HEK293 (cell line): Measurements from ENCODE around the gene IFI30.

ENCODE experiments used
- CTCF ChIA-PET: fragments of 350-600 bp; formaldehyde crosslinking; extraction: SDS; loops from one replicate; lab custom pipeline; 2021; ENCODE audit warnings: antibody characterized with exemption; lab: Yijun Ruan, JAX
- POLR2A ChIA-PET: fragments of 300-600 bp; formaldehyde crosslinking; extraction: SDS; loops from one replicate; lab custom pipeline; 2020; ENCODE audit warnings: antibody characterized with exemption, inconsistent platforms; lab: Yijun Ruan, JAX
- H3K27ac ChIP-seq: fragments of 200-500 bp; sonication (Bioruptor generic); 2 replicates; pipeline ENCODE4 v1.5.1; 2014; ENCODE audit warnings: low read depth, low read length, control low read depth, inconsistent platforms; ENCODE audit errors: extremely low read depth
- H3K36me3 ChIP-seq, 2 experiments: fragments of 200-500 bp in 1 of 2; sonication (Bioruptor generic) in 1 of 2; 1 replicate in 1 of 2; 2 replicates in 1 of 2; pipeline ENCODE4 v1.5.1; 2014 to 2017; ENCODE audit warnings: inconsistent platforms in 2 of 2, low read length in 2 of 2; ENCODE audit not compliant: control insufficient read depth in 2 of 2, insufficient read depth in 1 of 2
- H3K4me1 ChIP-seq: fragments of 200-500 bp; sonication (Bioruptor generic); 2 replicates; pipeline ENCODE4 v1.5.1; 2014; ENCODE audit warnings: mild to moderate bottlenecking, low read length, inconsistent platforms; ENCODE audit not compliant: control insufficient read depth, insufficient read depth
- H3K4me3 ChIP-seq: 2 replicates; pipeline ENCODE4 v1.5.1; 2011; ENCODE audit warnings: low read depth, mild to moderate bottlenecking, control low read depth, low read length, moderate library complexity
- H3K9me3 ChIP-seq: fragments of 200-500 bp; sonication (Bioruptor generic); 2 replicates; pipeline ENCODE4 v1.5.1; 2014; ENCODE audit warnings: low read depth, low read length, inconsistent platforms; ENCODE audit not compliant: control insufficient read depth, insufficient read depth
- EGR2 ChIP-seq: fragments of 450-650 bp; formaldehyde crosslinking; IDR thresholded peaks from 2 replicates; pipeline ENCODE4 v1.5.1; 2016; ENCODE audit warnings: low read depth, missing biosample characterization, missing genetic modification characterization
- GLIS1 ChIP-seq: fragments of 450-650 bp; formaldehyde crosslinking; IDR thresholded peaks from 2 replicates; pipeline ENCODE4 v1.5.1; 2016; ENCODE audit warnings: missing biosample characterization, missing genetic modification characterization
- MEIS1 ChIP-seq: sonication (generic); formaldehyde crosslinking; IDR thresholded peaks from 2 replicates; pipeline ENCODE4 v1.8.1; 2022; ENCODE audit warnings: missing genetic modification reagents, mild to moderate bottlenecking, borderline replicate concordance
- REPIN1 ChIP-seq: fragments of 450-650 bp; formaldehyde crosslinking; IDR thresholded peaks from 2 replicates; pipeline ENCODE4 v1.5.1; 2017; ENCODE audit warnings: missing biosample characterization, missing genetic modification characterization, low read depth
- SCRT1 ChIP-seq: fragments of 450-650 bp; formaldehyde crosslinking; IDR thresholded peaks from 2 replicates; pipeline ENCODE4 v1.5.1; 2016; ENCODE audit warnings: missing biosample characterization, missing genetic modification characterization, borderline replicate concordance
- SCRT2 ChIP-seq: fragments of 450-650 bp; formaldehyde crosslinking; IDR thresholded peaks from 2 replicates; pipeline ENCODE4 v1.5.1; 2016; ENCODE audit warnings: missing biosample characterization, missing genetic modification characterization
- WT1 ChIP-seq: fragments of 450-650 bp; formaldehyde crosslinking; IDR thresholded peaks from 2 replicates; pipeline ENCODE4 v1.5.1; 2016; ENCODE audit warnings: missing biosample characterization, missing genetic modification characterization
- ZBTB17 ChIP-seq: fragments of 450-650 bp; formaldehyde crosslinking; IDR thresholded peaks from 2 replicates; pipeline ENCODE4 v1.5.1; 2016; ENCODE audit warnings: missing biosample characterization, missing genetic modification characterization
- ZBTB7A ChIP-seq: fragments of 450-650 bp; formaldehyde crosslinking; IDR thresholded peaks from 2 replicates; pipeline ENCODE4 v1.5.1; 2016; ENCODE audit warnings: low read depth, missing biosample characterization, missing genetic modification characterization
- ZFP3 ChIP-seq: fragments of 450-650 bp; formaldehyde crosslinking; IDR thresholded peaks from 2 replicates; pipeline ENCODE4 v1.5.1; 2016; ENCODE audit warnings: low read depth, missing biosample characterization, missing genetic modification characterization
- ZFP41 ChIP-seq: fragments of 450-650 bp; formaldehyde crosslinking; IDR thresholded peaks from 2 replicates; pipeline ENCODE4 v1.5.1; 2016; ENCODE audit warnings: missing biosample characterization, missing genetic modification characterization, borderline replicate concordance
- ZNF146 ChIP-seq: fragments of 450-650 bp; formaldehyde crosslinking; IDR thresholded peaks from 2 replicates; pipeline ENCODE4 v1.5.1; 2016; ENCODE audit warnings: missing biosample characterization, missing genetic modification characterization
- ZNF157 ChIP-seq: fragments of 450-650 bp; formaldehyde crosslinking; IDR thresholded peaks from 2 replicates; pipeline ENCODE4 v1.5.1; 2016; ENCODE audit warnings: missing biosample characterization, missing genetic modification characterization
- ZNF16 ChIP-seq: fragments of 450-650 bp; formaldehyde crosslinking; IDR thresholded peaks from 2 replicates; pipeline ENCODE4 v1.5.1; 2016; ENCODE audit warnings: low read depth, missing biosample characterization, missing genetic modification characterization
- ZNF26 ChIP-seq: fragments of 450-650 bp; formaldehyde crosslinking; IDR thresholded peaks from 2 replicates; pipeline ENCODE4 v1.5.1; 2016; ENCODE audit warnings: missing biosample characterization, missing genetic modification characterization
- ZNF324 ChIP-seq: fragments of 450-650 bp; formaldehyde crosslinking; IDR thresholded peaks from 2 replicates; pipeline ENCODE4 v1.5.1; 2016; ENCODE audit warnings: missing biosample characterization, missing genetic modification characterization
- ZNF391 ChIP-seq: fragments of 450-650 bp; formaldehyde crosslinking; IDR thresholded peaks from 2 replicates; pipeline ENCODE4 v1.5.1; 2016; ENCODE audit warnings: low read depth, missing biosample characterization, missing genetic modification characterization, borderline replicate concordance
- ZNF529 ChIP-seq: fragments of 450-650 bp; formaldehyde crosslinking; IDR thresholded peaks from 2 replicates; pipeline ENCODE4 v1.5.1; 2017; ENCODE audit warnings: missing genetic modification characterization, missing biosample characterization; ENCODE audit not compliant: insufficient replicate concordance
- ZNF600 ChIP-seq: fragments of 450-650 bp; formaldehyde crosslinking; IDR thresholded peaks from 2 replicates; pipeline ENCODE4 v1.5.1; 2016; ENCODE audit warnings: missing biosample characterization, missing genetic modification characterization
- ZNF658 ChIP-seq: fragments of 450-650 bp; formaldehyde crosslinking; IDR thresholded peaks from 2 replicates; pipeline ENCODE4; 2016; ENCODE audit warnings: missing biosample characterization, missing genetic modification characterization
- ZNF692 ChIP-seq: fragments of 450-650 bp; formaldehyde crosslinking; IDR thresholded peaks from 2 replicates; pipeline ENCODE4 v1.5.1; 2016; ENCODE audit warnings: missing biosample characterization, missing genetic modification characterization
- ZSCAN16 ChIP-seq: fragments of 450-650 bp; formaldehyde crosslinking; IDR thresholded peaks from 2 replicates; pipeline ENCODE4 v1.5.1; 2016; ENCODE audit warnings: missing biosample characterization, missing genetic modification characterization
- ZSCAN30 ChIP-seq: fragments of 450-650 bp; IDR thresholded peaks from 2 replicates; pipeline ENCODE4 v1.5.1; 2018; ENCODE audit warnings: missing biosample characterization, mild to moderate bottlenecking, missing genetic modification characterization, moderate library complexity
- TF ChIP-seq, protein P1 (sequence below): fragments of 450-650 bp; formaldehyde crosslinking; IDR thresholded peaks from 2 replicates; pipeline ENCODE4 v1.5.1; 2016; ENCODE audit warnings: missing biosample characterization, missing genetic modification characterization
- TF ChIP-seq, protein P2 (sequence below): fragments of 450-650 bp; formaldehyde crosslinking; IDR thresholded peaks from 2 replicates; pipeline ENCODE4 v1.5.1; 2016; ENCODE audit warnings: missing biosample characterization, missing genetic modification characterization
- TF ChIP-seq, protein P3 (sequence below): fragments of 450-650 bp; formaldehyde crosslinking; optimal IDR thresholded peaks from 2 replicates; pipeline ENCODE3; 2016; ENCODE audit warnings: missing biosample characterization, mild to moderate bottlenecking, missing genetic modification characterization

Gene IFI30

DNA sequence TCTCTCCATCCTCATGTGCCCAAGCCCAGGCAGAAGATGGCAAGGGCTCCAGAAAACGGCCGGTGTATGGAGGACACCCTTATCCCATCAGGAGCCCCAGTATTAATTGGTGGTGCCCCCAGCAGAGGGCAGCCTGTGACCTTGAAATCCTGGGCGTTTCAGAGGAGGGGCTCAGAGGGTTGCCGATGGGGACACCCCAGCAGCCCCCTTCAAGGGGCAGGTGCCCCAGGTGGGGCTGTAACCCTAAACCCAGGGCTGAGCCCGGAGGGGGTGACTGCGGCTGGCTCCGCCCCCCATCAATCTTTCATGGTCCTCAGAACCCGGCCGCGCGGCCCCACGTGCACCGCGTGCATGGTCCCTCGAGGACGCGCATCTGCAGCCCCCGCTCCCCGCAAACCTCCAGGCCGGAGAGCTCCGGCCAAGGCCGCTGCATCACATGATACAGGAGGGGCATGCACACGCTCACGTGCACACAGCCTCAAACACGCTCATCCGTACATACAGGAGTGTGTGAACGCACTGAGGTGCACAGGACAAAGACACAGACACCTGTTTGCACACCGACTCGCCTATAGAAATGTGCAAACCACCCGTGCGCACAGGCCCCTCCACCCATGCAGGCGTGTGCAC lies 29.3 kb downstream of the IFI30 start (continued):
- no peak for TF ChIP-seq ZNF692 (tag by site-specific recombination)
- no peak for TF ChIP-seq MEIS1 (CRISPR knock-in tag)
- TF ChIP-seq, all 188 proteins: peak for 3

DNA sequence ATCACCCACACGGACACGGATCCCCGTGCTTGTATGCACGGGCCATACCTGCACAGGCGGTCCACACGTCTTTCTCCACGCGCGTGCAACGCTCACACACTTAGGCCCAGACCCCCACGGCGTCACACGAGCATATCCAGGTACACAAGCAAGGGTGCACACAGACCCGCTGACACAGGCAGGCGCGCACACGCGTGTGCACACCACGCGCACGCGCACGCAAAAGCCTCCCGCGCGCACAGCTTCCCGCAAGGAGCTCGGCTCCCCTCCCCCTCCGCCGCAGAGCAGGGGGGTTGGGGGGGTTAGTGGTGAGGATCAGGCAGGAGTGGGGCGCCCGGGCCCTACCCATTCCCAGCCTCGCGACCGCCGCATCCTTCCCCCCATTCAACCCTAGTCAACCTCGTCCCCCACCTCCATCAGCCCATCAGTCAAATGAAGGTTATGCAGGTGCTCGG lies 29.8 kb downstream of the IFI30 start:
- Histone ChIP-seq H3K4me3 (peak overlapping the region; percentile 70), H3K9me3 (no peaks in the 10 kb centered on the region), H3K36me3 (peaks cover 4 to 11% of the 10 kb centered on the region in 2 experiments; a peak in 2 of 3 replicates), H3K4me1 (peaks cover 8% of the 10 kb centered on the region), H3K27ac (no peak overlapping the region)
- ChIA-PET CTCF (interaction anchor here (1.7 to 8.5 kb wide), 2 partner anchors 11 to 49 kb away, joined by 9 to 121 read pairs; partner anchors contain the start of gene MPV17L2), POLR2A (interaction anchor here (0.6 to 3.1 kb wide), 6 partner anchors 11 to 630 kb away, joined by 3 to 30 read pairs (median 4); partner anchors contain the start of genes JUND and MPV17L2)
- TF ChIP-seq ZNF324: 0 out of 2 replicates have a peak, but pooled peaks have one; percentile 54
- TF ChIP-seq ZFP41: no peak
- TF ChIP-seq ZNF157 (tag by site-specific recombination): no peak
- TF ChIP-seq ZBTB17 (tag by site-specific recombination): 0 out of 2 replicates have a peak, but pooled peaks have one; percentile 5
- TF ChIP-seq, protein P1, sequence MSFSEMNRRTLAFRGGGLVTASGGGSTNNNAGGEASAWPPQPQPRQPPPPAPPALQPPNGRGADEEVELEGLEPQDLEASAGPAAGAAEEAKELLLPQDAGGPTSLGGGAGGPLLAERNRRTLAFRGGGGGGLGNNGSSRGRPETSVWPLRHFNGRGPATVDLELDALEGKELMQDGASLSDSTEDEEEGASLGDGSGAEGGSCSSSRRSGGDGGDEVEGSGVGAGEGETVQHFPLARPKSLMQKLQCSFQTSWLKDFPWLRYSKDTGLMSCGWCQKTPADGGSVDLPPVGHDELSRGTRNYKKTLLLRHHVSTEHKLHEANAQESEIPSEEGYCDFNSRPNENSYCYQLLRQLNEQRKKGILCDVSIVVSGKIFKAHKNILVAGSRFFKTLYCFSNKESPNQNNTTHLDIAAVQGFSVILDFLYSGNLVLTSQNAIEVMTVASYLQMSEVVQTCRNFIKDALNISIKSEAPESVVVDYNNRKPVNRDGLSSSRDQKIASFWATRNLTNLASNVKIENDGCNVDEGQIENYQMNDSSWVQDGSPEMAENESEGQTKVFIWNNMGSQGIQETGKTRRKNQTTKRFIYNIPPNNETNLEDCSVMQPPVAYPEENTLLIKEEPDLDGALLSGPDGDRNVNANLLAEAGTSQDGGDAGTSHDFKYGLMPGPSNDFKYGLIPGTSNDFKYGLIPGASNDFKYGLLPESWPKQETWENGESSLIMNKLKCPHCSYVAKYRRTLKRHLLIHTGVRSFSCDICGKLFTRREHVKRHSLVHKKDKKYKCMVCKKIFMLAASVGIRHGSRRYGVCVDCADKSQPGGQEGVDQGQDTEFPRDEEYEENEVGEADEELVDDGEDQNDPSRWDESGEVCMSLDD: peak; percentile 49; the same call in 1 of the 2 replicates
- no peak for TF ChIP-seq REPIN1 (tag by site-specific recombination)
- peak; percentile 88 for TF ChIP-seq SCRT2 (tag by site-specific recombination)
- TF ChIP-seq, protein P2, sequence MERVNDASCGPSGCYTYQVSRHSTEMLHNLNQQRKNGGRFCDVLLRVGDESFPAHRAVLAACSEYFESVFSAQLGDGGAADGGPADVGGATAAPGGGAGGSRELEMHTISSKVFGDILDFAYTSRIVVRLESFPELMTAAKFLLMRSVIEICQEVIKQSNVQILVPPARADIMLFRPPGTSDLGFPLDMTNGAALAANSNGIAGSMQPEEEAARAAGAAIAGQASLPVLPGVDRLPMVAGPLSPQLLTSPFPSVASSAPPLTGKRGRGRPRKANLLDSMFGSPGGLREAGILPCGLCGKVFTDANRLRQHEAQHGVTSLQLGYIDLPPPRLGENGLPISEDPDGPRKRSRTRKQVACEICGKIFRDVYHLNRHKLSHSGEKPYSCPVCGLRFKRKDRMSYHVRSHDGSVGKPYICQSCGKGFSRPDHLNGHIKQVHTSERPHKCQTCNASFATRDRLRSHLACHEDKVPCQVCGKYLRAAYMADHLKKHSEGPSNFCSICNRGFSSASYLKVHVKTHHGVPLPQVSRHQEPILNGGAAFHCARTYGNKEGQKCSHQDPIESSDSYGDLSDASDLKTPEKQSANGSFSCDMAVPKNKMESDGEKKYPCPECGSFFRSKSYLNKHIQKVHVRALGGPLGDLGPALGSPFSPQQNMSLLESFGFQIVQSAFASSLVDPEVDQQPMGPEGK (tag by site-specific recombination): no peak; the same call in none of the 2 replicates
- no peak for TF ChIP-seq ZNF529 (tag by site-specific recombination)
- peak; percentile 72; the same call in 1 of the 2 replicates for TF ChIP-seq ZNF600 (tag by site-specific recombination)
- TF ChIP-seq GLIS1 (tag by site-specific recombination): 0 out of 2 replicates have a peak, but pooled peaks have one; percentile 14
- no peak for TF ChIP-seq ZNF26 (tag by site-specific recombination)
- no peak for TF ChIP-seq ZNF658 (tag by site-specific recombination)
- TF ChIP-seq ZFP3 (tag by site-specific recombination): no peak
- no peak for TF ChIP-seq ZSCAN30
- peak; percentile 67; the same call in 1 of the 2 replicates for TF ChIP-seq ZNF391 (tag by site-specific recombination)
- no peak for TF ChIP-seq EGR2 (tag by site-specific recombination)
- 0 out of 2 replicates have a peak, but pooled peaks have one; percentile 10 for TF ChIP-seq ZSCAN16
- TF ChIP-seq, protein P3, sequence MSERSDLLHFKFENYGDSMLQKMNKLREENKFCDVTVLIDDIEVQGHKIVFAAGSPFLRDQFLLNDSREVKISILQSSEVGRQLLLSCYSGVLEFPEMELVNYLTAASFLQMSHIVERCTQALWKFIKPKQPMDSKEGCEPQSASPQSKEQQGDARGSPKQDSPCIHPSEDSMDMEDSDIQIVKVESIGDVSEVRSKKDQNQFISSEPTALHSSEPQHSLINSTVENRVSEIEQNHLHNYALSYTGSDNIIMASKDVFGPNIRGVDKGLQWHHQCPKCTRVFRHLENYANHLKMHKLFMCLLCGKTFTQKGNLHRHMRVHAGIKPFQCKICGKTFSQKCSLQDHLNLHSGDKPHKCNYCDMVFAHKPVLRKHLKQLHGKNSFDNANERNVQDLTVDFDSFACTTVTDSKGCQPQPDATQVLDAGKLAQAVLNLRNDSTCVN: peak; percentile 94
- peak; percentile 38; the same call in 1 of the 2 replicates for TF ChIP-seq SCRT1 (tag by site-specific recombination)
- TF ChIP-seq ZNF16 (tag by site-specific recombination): no peak
- TF ChIP-seq ZNF146 (tag by site-specific recombination): no peak
- TF ChIP-seq WT1: peak; percentile 28; the same call in 1 of the 2 replicates
- TF ChIP-seq ZBTB7A (tag by site-specific recombination): peak; percentile 77
